ENCODE data around the gene ADAMTS3.

ADAMTS3 gene

GRCh38 chr4:72391281-72391680 is 177.7 kb downstream of the ADAMTS3 start:
- DNase-seq, result no peak

GRCh38 chr4:72390409-72390808 is 178.6 kb downstream of the ADAMTS3 start:
- no peak for DNase-seq

GRCh38 chr4:72388521-72388920 is 180.5 kb downstream of the ADAMTS3 start:
- no peak for DNase-seq

GRCh38 chr4:72387959-72388358 is 181.1 kb downstream of the ADAMTS3 start:
- no peak for DNase-seq

GRCh38 chr4:72383439-72383838 is 185.6 kb downstream of the ADAMTS3 start:
- DNase-seq, result no peak

GRCh38 chr4:72378901-72379300 is 190.1 kb downstream of the ADAMTS3 start:
- no peak for DNase-seq

- DNase-seq, result no peak
Observed at GRCh38 chr4:72377491-72378194, 191.4 kb downstream of the ADAMTS3 start.

- no peak for DNase-seq
Observed at GRCh38 chr4:72376901-72377300, 192.1 kb downstream of the ADAMTS3 start.

GRCh38 chr4:72375073-72375736 is 193.8 kb downstream of the ADAMTS3 start:
- no peak for DNase-seq

GRCh38 chr4:72374159-72374558 is 194.9 kb downstream of the ADAMTS3 start:
- no peak for DNase-seq

- DNase-seq, result no peak
Observed at GRCh38 chr4:72366601-72367000, 202.4 kb downstream of the ADAMTS3 start.

GRCh38 chr4:72365981-72366380 is 203.0 kb downstream of the ADAMTS3 start:
- DNase-seq, result no peak

GRCh38 chr4:72365016-72365415 is 204.0 kb downstream of the ADAMTS3 start:
- no peak for DNase-seq

GRCh38 chr4:72360075-72360474 is 208.9 kb downstream of the ADAMTS3 start:
- no peak for DNase-seq

- peak; percentile 3 for DNase-seq
Observed at GRCh38 chr4:72358483-72358882, 210.5 kb downstream of the ADAMTS3 start.

GRCh38 chr4:72357908-72358307 is 211.1 kb downstream of the ADAMTS3 start:
- DNase-seq, result no peak

GRCh38 chr4:72352711-72353110 is 216.3 kb downstream of the ADAMTS3 start:
- DNase-seq, result no peak

GRCh38 chr4:72351521-72351920 is 217.5 kb downstream of the ADAMTS3 start:
- DNase-seq, result no peak

- no peak for DNase-seq
Observed at GRCh38 chr4:72348701-72349100, 220.3 kb downstream of the ADAMTS3 start.

GRCh38 chr4:72344418-72344817 is 224.6 kb downstream of the ADAMTS3 start:
- DNase-seq, result no peak

GRCh38 chr4:72341432-72341820 is 227.6 kb downstream of the ADAMTS3 start:
- DNase-seq, result no peak

GRCh38 chr4:72340803-72341431 is 228.1 kb downstream of the ADAMTS3 start:
- DNase-seq, result no peak

GRCh38 chr4:72338060-72338459 is 231.0 kb downstream of the ADAMTS3 start:
- no peak for DNase-seq

GRCh38 chr4:72330381-72330780 is 238.6 kb downstream of the ADAMTS3 start:
- DNase-seq, result no peak

Data from MV-4-11 (cell line).